Left forelimb (tissue), 1 donor: Measurements from ENCODE around the gene DCLK2.

ENCODE experiments used
- DNase-seq: peaks from one replicate; pipeline ENCODE4 v3.0.0-alpha.2; 2018; ENCODE audit warnings: low spot score

Gene DCLK2

GRCh38 chr4:150117629-150118028 is 39.4 kb downstream of the DCLK2 start:
- no peak for DNase-seq

- DNase-seq = no peak
Measured at GRCh38 chr4:150119492-150119891, 41.2 kb downstream of the DCLK2 start.

GRCh38 chr4:150123087-150123486 is 44.8 kb downstream of the DCLK2 start:
- no peak for DNase-seq

- DNase-seq = no peak
Measured at GRCh38 chr4:150123796-150124677, 45.8 kb downstream of the DCLK2 start.

GRCh38 chr4:150126201-150126863 is 48.1 kb downstream of the DCLK2 start:
- DNase-seq = no peak

GRCh38 chr4:150126864-150127203 is 48.6 kb downstream of the DCLK2 start:
- DNase-seq = no peak

GRCh38 chr4:150127757-150128156 is 49.5 kb downstream of the DCLK2 start:
- no peak for DNase-seq

GRCh38 chr4:150130933-150131332 is 52.7 kb downstream of the DCLK2 start:
- no peak for DNase-seq

- DNase-seq = no peak
Measured at GRCh38 chr4:150131581-150132228, 53.5 kb downstream of the DCLK2 start.

GRCh38 chr4:150133605-150134004 is 55.4 kb downstream of the DCLK2 start:
- DNase-seq = no peak

GRCh38 chr4:150135134-150135772 is 57.0 kb downstream of the DCLK2 start:
- DNase-seq = no peak

- no peak for DNase-seq
Measured at GRCh38 chr4:150136036-150136435, 57.8 kb downstream of the DCLK2 start.

GRCh38 chr4:150136481-150136880 is 58.2 kb downstream of the DCLK2 start:
- no peak for DNase-seq

GRCh38 chr4:150139297-150139865 is 61.1 kb downstream of the DCLK2 start:
- no peak for DNase-seq

- no peak for DNase-seq
Measured at GRCh38 chr4:150140774-150141400, 62.6 kb downstream of the DCLK2 start.

GRCh38 chr4:150141756-150142155 is 63.5 kb downstream of the DCLK2 start:
- DNase-seq = no peak

- no peak for DNase-seq
Measured at GRCh38 chr4:150142831-150143230, 64.6 kb downstream of the DCLK2 start.

GRCh38 chr4:150145090-150145945 is 67.1 kb downstream of the DCLK2 start:
- no peak for DNase-seq

GRCh38 chr4:150145946-150146340 is 67.7 kb downstream of the DCLK2 start:
- no peak for DNase-seq

GRCh38 chr4:150149381-150149780 is 71.1 kb downstream of the DCLK2 start:
- DNase-seq = no peak

- no peak for DNase-seq
Measured at GRCh38 chr4:150150629-150151062, 72.4 kb downstream of the DCLK2 start.
